ENCODE results near the gene USP14.

Gene USP14

DNA sequence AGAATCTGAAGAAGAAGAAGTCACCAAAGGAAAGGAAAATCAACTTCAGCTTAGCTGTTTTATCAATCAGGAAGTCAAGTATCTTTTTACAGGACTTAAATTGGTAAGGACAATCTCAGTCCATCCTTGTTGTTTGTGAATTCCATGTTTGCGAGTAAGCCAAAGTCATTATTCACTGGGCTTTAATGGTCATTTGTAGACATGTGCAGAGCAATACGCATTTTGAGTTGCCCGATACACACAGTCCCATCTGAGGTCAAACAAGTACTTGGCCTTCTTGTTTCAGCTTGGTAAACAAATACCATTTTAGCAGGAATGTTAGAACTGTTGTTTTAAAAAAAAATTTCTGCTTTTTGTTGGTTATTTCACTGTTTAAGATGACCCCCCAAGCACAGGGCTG lies 40.9 kb downstream of the USP14 start:
- peaks cover 6% of the 10 kb centered on the region; the same call in 1 of the 2 replicates for H3K79me2 ChIP-seq (ENCODE audit: insufficient read depth, low read length)
- H3K4me1 ChIP-seq (ENCODE audit: insufficient read depth, low read length, poor library complexity, severe bottlenecking), result no peaks in the 10 kb centered on the region
- no peak overlapping the region for H3K9ac ChIP-seq (ENCODE audit: low read depth, low read length, poor library complexity, severe bottlenecking)
- no peak overlapping the region for H3K4me3 ChIP-seq (ENCODE audit: low read length, poor library complexity, severe bottlenecking)
- TF ChIP-seq CTCF (conservative IDR thresholded peaks at IDR 0.05; ENCODE audit: low read length), result no peak
- TF ChIP-seq EZH2phosphoT487 (IDR thresholded peaks at IDR 0.05; ENCODE audit: borderline replicate concordance), result no peak
- no peaks in the 10 kb centered on the region for H3K9me3 ChIP-seq (ENCODE audit: insufficient read depth, low read depth, low read length)
- H3K27me3 ChIP-seq (ENCODE audit: insufficient read depth, low read length, poor library complexity, severe bottlenecking), result no peaks in the 10 kb centered on the region
- no peak overlapping the region for H3K4me2 ChIP-seq (ENCODE audit: low read depth, low read length, poor library complexity, severe bottlenecking)
- no peaks in the 10 kb centered on the region for H3K9me2 ChIP-seq (replicated peaks; ENCODE audit: low read depth, low read length)
- H4K20me1 ChIP-seq (ENCODE audit: insufficient read depth, low read length, poor library complexity, severe bottlenecking), result no peaks in the 10 kb centered on the region
- no peaks in the 10 kb centered on the region for H3F3A ChIP-seq (ENCODE audit: low read depth)
- peaks cover 75% of the 10 kb centered on the region for H3K36me3 ChIP-seq (ENCODE audit: insufficient read depth, low read length)
- no peak overlapping the region for H2AFZ ChIP-seq (ENCODE audit: low read length)

- H3K9ac ChIP-seq (ENCODE audit: low read depth, low read length, poor library complexity, severe bottlenecking), result no peak overlapping the region
- H3F3A ChIP-seq (ENCODE audit: low read depth), result no peaks in the 10 kb centered on the region
- peaks cover 75% of the 10 kb centered on the region for H3K36me3 ChIP-seq (ENCODE audit: insufficient read depth, low read length)
- H4K20me1 ChIP-seq (ENCODE audit: insufficient read depth, low read length, poor library complexity, severe bottlenecking), result no peaks in the 10 kb centered on the region
- TF ChIP-seq EZH2phosphoT487 (IDR thresholded peaks at IDR 0.05; ENCODE audit: borderline replicate concordance), result no peak
- no peak for TF ChIP-seq CTCF (conservative IDR thresholded peaks at IDR 0.05; ENCODE audit: low read length)
- no peak overlapping the region for H3K4me3 ChIP-seq (ENCODE audit: low read length, poor library complexity, severe bottlenecking)
- H3K9me3 ChIP-seq (ENCODE audit: insufficient read depth, low read depth, low read length), result no peaks in the 10 kb centered on the region
- peaks cover 5% of the 10 kb centered on the region; the same call in 1 of the 2 replicates for H3K79me2 ChIP-seq (ENCODE audit: insufficient read depth, low read length)
- H3K4me2 ChIP-seq (ENCODE audit: low read depth, low read length, poor library complexity, severe bottlenecking), result no peak overlapping the region
- no peaks in the 10 kb centered on the region for H3K4me1 ChIP-seq (ENCODE audit: insufficient read depth, low read length, poor library complexity, severe bottlenecking)
- no peak overlapping the region for H2AFZ ChIP-seq (ENCODE audit: low read length)
- no peaks in the 10 kb centered on the region for H3K27me3 ChIP-seq (ENCODE audit: insufficient read depth, low read length, poor library complexity, severe bottlenecking)
- H3K9me2 ChIP-seq (replicated peaks; ENCODE audit: low read depth, low read length), result no peaks in the 10 kb centered on the region
Observed at GRCh38 chr18:199768-200167, 41.4 kb downstream of the USP14 start.

- Histone ChIP-seq H3K4me1 (ENCODE audit: insufficient read depth, low read length, poor library complexity, severe bottlenecking) (no peaks in the 10 kb centered on the region), H3K4me3 (ENCODE audit: low read length, poor library complexity, severe bottlenecking) (no peak overlapping the region), H3K9me3 (ENCODE audit: insufficient read depth, low read depth, low read length) (no peaks in the 10 kb centered on the region), H3K79me2 (ENCODE audit: insufficient read depth, low read length) (no peaks in the 10 kb centered on the region), H4K20me1 (ENCODE audit: insufficient read depth, low read length, poor library complexity, severe bottlenecking) (no peaks in the 10 kb centered on the region), H2AFZ (ENCODE audit: low read length) (no peak overlapping the region), H3K9ac (ENCODE audit: low read depth, low read length, poor library complexity, severe bottlenecking) (no peak overlapping the region), H3K4me2 (ENCODE audit: low read depth, low read length, poor library complexity, severe bottlenecking) (no peak overlapping the region), H3K27me3 (ENCODE audit: insufficient read depth, low read length, poor library complexity, severe bottlenecking) (no peaks in the 10 kb centered on the region), H3K36me3 (ENCODE audit: insufficient read depth, low read length) (peaks cover 80% of the 10 kb centered on the region), H3F3A (ENCODE audit: low read depth) (0 out of 2 replicates have a peak, but pooled peaks cover 3% of the 10 kb centered on the region), H3K9me2 (replicated peaks; ENCODE audit: low read depth, low read length) (no peaks in the 10 kb centered on the region)
- TF ChIP-seq CTCF (conservative IDR thresholded peaks at IDR 0.05; ENCODE audit: low read length), result no peak
- TF ChIP-seq EZH2phosphoT487 (IDR thresholded peaks at IDR 0.05; ENCODE audit: borderline replicate concordance), result no peak
Observed at GRCh38 chr18:210075-210474, 51.7 kb downstream of the USP14 start.
